ENCODE data around the gene AIRE. TPM values are rescaled to one million over a fixed set of nuclear protein-coding genes. Genes with fewer than 3 reads are reported as not detected.

Gene AIRE
- total RNA-seq, 1 experiment from 2014 or later: 0.09 TPM

DNA sequence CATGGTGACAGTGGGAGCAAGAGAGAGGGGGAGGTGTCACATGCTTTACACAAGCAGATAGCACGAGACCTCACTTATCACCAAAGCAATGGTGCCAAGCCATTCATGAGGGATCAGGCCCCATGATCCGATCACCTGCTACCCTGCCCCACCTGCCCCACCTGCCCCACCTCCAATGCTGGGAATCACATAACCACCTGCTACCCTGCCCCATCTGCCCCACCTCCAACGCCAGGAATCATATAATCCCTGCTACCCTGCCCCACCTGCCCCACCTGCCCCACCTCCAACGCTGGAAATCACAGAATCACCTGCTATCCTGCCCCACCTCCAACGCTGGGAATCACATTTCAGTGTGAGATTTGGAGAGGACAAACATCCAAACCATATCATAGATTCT, 10.6 kb upstream of the AIRE start (continued):
- no peak for TF ChIP-seq AR (CRISPR knock-in tag; IDR thresholded peaks at IDR 0.05)
- TF ChIP-seq, protein P1, sequence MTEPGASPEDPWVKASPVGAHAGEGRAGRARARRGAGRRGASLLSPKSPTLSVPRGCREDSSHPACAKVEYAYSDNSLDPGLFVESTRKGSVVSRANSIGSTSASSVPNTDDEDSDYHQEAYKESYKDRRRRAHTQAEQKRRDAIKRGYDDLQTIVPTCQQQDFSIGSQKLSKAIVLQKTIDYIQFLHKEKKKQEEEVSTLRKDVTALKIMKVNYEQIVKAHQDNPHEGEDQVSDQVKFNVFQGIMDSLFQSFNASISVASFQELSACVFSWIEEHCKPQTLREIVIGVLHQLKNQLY (CRISPR knock-in tag; IDR thresholded peaks at IDR 0.05): no peak

DNA sequence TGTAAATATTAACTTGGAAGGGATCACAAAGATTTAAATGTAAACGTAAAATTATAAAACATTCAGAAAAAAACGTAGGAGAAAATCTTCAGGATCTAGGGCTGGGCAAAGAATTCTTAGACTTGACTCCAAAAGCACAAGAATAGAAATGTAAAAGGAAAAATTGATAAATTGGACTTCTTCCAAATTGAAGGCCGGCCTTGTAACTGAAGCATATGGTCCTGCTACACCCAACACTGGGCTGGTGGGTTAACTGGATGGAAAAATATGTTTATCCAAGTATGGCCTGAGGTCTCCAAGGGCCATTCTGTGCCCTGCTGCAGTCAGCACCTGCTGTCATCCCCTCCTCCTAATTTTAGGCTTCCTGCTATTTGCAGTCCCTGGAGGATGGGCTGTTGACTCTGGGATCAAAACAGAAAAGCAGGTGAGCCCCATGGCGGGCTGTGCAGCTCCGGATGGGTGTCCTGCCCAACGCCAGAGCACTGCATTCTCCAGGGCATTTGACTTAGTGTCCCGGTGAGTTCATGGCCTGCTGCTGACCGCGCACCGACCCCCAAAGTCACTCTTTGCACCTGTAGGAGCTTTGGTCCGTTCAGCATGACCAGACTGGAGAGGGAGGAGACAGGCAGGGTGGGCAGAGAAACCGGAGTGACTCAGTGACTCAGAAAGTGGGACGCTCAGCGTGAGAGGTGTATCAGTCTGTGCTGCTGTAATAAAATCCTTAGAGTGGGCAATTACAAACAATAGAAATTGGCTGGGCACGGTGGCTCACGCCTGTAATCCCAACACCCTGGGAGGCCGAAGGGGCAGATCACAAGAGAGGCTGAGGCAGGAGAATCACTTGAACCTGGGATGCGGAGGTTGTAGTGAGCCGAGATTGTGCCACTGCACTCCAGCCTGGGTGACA, 6.1 kb upstream of the AIRE start:
- no peak for DNase-seq (ENCODE audit: low spot score)
- CTCF ChIA-PET: interaction anchor here (1.0 kb wide), 1 partner anchor 17 kb away, joined by 3 read pairs; no protein-coding TSS in a partner anchor

More for the DNA sequence above, 6.1 kb upstream of the AIRE start:
- POLR2A ChIA-PET: no interaction called here
- H3K9me3 Mint-ChIP-seq: no peaks in the 10 kb centered on the region
- TF ChIP-seq CREM (CRISPR knock-in tag; IDR thresholded peaks at IDR 0.05) (no peak), SMAD4 (CRISPR knock-in tag; IDR thresholded peaks at IDR 0.05) (no peak), MYBL2 (CRISPR knock-in tag; IDR thresholded peaks at IDR 0.05) (no peak), STAT6 (CRISPR knock-in tag; conservative IDR thresholded peaks at IDR 0.05; ENCODE audit: low read depth) (no peak), NR3C1 (CRISPR knock-in tag; conservative IDR thresholded peaks at IDR 0.05; ENCODE audit: low read depth) (no peak), KAT7 (CRISPR knock-in tag; IDR thresholded peaks at IDR 0.05; ENCODE audit: borderline replicate concordance) (no peak), IRF2 (CRISPR knock-in tag; IDR thresholded peaks at IDR 0.05; ENCODE audit: borderline replicate concordance, low read depth) (no peak), TEAD4 (CRISPR knock-in tag; IDR thresholded peaks at IDR 0.05) (no peak), NR2C2 (CRISPR knock-in tag; IDR thresholded peaks at IDR 0.05) (no peak), ATF1 (CRISPR knock-in tag; IDR thresholded peaks at IDR 0.05) (no peak), NFE2L1 (CRISPR knock-in tag; IDR thresholded peaks at IDR 0.05) (no peak), ZNF425 (CRISPR knock-in tag; conservative IDR thresholded peaks at IDR 0.05) (no peak), ZNF532 (CRISPR knock-in tag; IDR thresholded peaks at IDR 0.05; ENCODE audit: borderline replicate concordance) (no peak), EMX1 (CRISPR knock-in tag; IDR thresholded peaks at IDR 0.05) (no peak)
- TF ChIP-seq, protein P2, sequence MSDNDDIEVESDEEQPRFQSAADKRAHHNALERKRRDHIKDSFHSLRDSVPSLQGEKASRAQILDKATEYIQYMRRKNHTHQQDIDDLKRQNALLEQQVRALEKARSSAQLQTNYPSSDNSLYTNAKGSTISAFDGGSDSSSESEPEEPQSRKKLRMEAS (CRISPR knock-in tag; IDR thresholded peaks at IDR 0.05): no peak
- H3K27ac Mint-ChIP-seq: no peak overlapping the region
- H3K27me3 Mint-ChIP-seq (ENCODE audit: low read depth): peaks cover 13% of the 10 kb centered on the region
- peaks cover 21% of the 10 kb centered on the region for H3K4me1 Mint-ChIP-seq
- no peak for ATAC-seq
- no peak overlapping the region for H3K4me3 Mint-ChIP-seq
- H3K36me3 Mint-ChIP-seq: no peaks in the 10 kb centered on the region
